Endothelial cell (in vitro differentiated cells): ENCODE measurements around the gene OCSTAMP. TPM values are rescaled to one million over a fixed set of nuclear protein-coding genes. Genes with fewer than 3 reads are reported as not detected.

Experiments used
- DNase-seq: peaks from one replicate; pipeline ENCODE4 v3.0.0; 2021; ENCODE audit warnings: low spot score
- H3K27ac Mint-ChIP-seq: one replicate; pipeline ENCODE4 v1.8.0; 2021; ENCODE audit warnings: mixed read lengths, inconsistent platforms; ENCODE audit not compliant: unreplicated experiment
- H3K27me3 Mint-ChIP-seq: one replicate; pipeline ENCODE4 v1.8.0; 2021; ENCODE audit warnings: mild to moderate bottlenecking, moderate library complexity, mixed read lengths, inconsistent platforms; ENCODE audit not compliant: unreplicated experiment
- H3K36me3 Mint-ChIP-seq: one replicate; pipeline ENCODE4 v1.8.0; 2021; ENCODE audit warnings: mild to moderate bottlenecking, low read depth, mixed read lengths, inconsistent platforms; ENCODE audit not compliant: unreplicated experiment
- H3K4me1 Mint-ChIP-seq: one replicate; pipeline ENCODE4 v1.8.0; 2021; ENCODE audit warnings: mild to moderate bottlenecking, mixed read lengths, inconsistent platforms; ENCODE audit not compliant: unreplicated experiment
- H3K4me3 Mint-ChIP-seq: one replicate; pipeline ENCODE4 v1.8.0; 2021; ENCODE audit warnings: mild to moderate bottlenecking, mixed read lengths, inconsistent platforms; ENCODE audit not compliant: unreplicated experiment
- H3K9me3 Mint-ChIP-seq: one replicate; pipeline ENCODE4 v1.8.0; 2021; ENCODE audit warnings: mixed read lengths, inconsistent platforms; ENCODE audit not compliant: unreplicated experiment
- CTCF ChIP-seq: fragments of 200-600 bp; sonication (generic); IDR thresholded peaks from one replicate; pipeline ENCODE4 v1.5.0; 2021; ENCODE audit warnings: antibody characterized with exemption; ENCODE audit not compliant: unreplicated experiment
- total RNA-seq: library from RNA; stranded (reverse); fragmentation: NEBNext Ultra II Directional; extraction: Animal tissue kit (Norgen Biotek cat#: 25700); gene quantifications from one replicate; pipeline ENCODE4 v1.2.1, GENCODE V29; 2021; ENCODE audit not compliant: unreplicated experiment

The OCSTAMP gene
- total RNA-seq, 1 donor from 2014 or later = not detected

GRCh38 chr20:46549188-46549972, 1.1 kb downstream of the OCSTAMP start:
- Mint-ChIP-seq H3K9me3 (no peaks in the 10 kb centered on the region), H3K4me1 (no peaks in the 10 kb centered on the region), H3K4me3 (no peak overlapping the region), H3K36me3 (no peaks in the 10 kb centered on the region), H3K27me3 (peaks cover 1% of the 10 kb centered on the region), H3K27ac (no peak overlapping the region)
- DNase-seq = no peak
- no peak for TF ChIP-seq CTCF

- no peak overlapping the region for H3K4me3 Mint-ChIP-seq
- peaks cover 1% of the 10 kb centered on the region for H3K27me3 Mint-ChIP-seq
- H3K9me3 Mint-ChIP-seq = no peaks in the 10 kb centered on the region
- no peaks in the 10 kb centered on the region for H3K36me3 Mint-ChIP-seq
- TF ChIP-seq CTCF = no peak
- no peaks in the 10 kb centered on the region for H3K4me1 Mint-ChIP-seq
- H3K27ac Mint-ChIP-seq = no peak overlapping the region
- no peak for DNase-seq
Measured at GRCh38 chr20:46548688-46549087, 1.8 kb downstream of the OCSTAMP start.

GRCh38 chr20:46547995-46548394, 2.5 kb downstream of the OCSTAMP start:
- no peaks in the 10 kb centered on the region for H3K36me3 Mint-ChIP-seq
- no peaks in the 10 kb centered on the region for H3K4me1 Mint-ChIP-seq
- DNase-seq = no peak
- no peak overlapping the region for H3K27ac Mint-ChIP-seq
- no peak for TF ChIP-seq CTCF
- no peak overlapping the region for H3K4me3 Mint-ChIP-seq
- H3K9me3 Mint-ChIP-seq = no peaks in the 10 kb centered on the region
- H3K27me3 Mint-ChIP-seq = peaks cover 1% of the 10 kb centered on the region

GRCh38 chr20:46546936-46547335, 3.5 kb downstream of the OCSTAMP start:
- no peak for DNase-seq
- TF ChIP-seq CTCF = no peak
- Mint-ChIP-seq H3K4me1 (no peaks in the 10 kb centered on the region), H3K27me3 (peaks cover 1% of the 10 kb centered on the region), H3K4me3 (no peak overlapping the region), H3K27ac (no peak overlapping the region), H3K9me3 (no peaks in the 10 kb centered on the region), H3K36me3 (no peaks in the 10 kb centered on the region)

- DNase-seq = no peak
- Mint-ChIP-seq H3K9me3 (no peaks in the 10 kb centered on the region), H3K4me1 (no peaks in the 10 kb centered on the region), H3K27me3 (peaks cover 1% of the 10 kb centered on the region), H3K36me3 (no peaks in the 10 kb centered on the region), H3K27ac (no peak overlapping the region), H3K4me3 (no peak overlapping the region)
- TF ChIP-seq CTCF = no peak
Measured at GRCh38 chr20:46546298-46546697, 4.2 kb downstream of the OCSTAMP start.
